KOPT-K1 (cell line): ENCODE results near the gene FOXC2.

ENCODE experiments used
- H3K27ac ChIP-seq: fragments of 200-600 bp; sonication (generic); 2 replicates; pipeline ENCODE4 v1.5.1; 2016; ENCODE audit warnings: antibody characterized with exemption, mild to moderate bottlenecking, low read depth, low read length; ENCODE audit not compliant: poor library complexity, severe bottlenecking
- H3K36me3 ChIP-seq: fragments of 200-600 bp; sonication (generic); 2 replicates; pipeline ENCODE4 v1.5.1; 2017; ENCODE audit warnings: antibody characterized with exemption, mild to moderate bottlenecking, low read length, moderate library complexity; ENCODE audit not compliant: insufficient read depth
- H3K9me3 ChIP-seq: fragments of 200-600 bp; sonication (generic); 2 replicates; pipeline ENCODE4 v1.5.1; 2017; ENCODE audit warnings: antibody characterized with exemption, low read length, mild to moderate bottlenecking; ENCODE audit not compliant: insufficient read depth, poor library complexity, severe bottlenecking

Gene FOXC2

GRCh38 chr16:86558355-86559193 is 8.1 kb upstream of the FOXC2 start:
- Histone ChIP-seq H3K36me3 (no peaks in the 10 kb centered on the region), H3K27ac (no peak overlapping the region), H3K9me3 (no peaks in the 10 kb centered on the region)

- Histone ChIP-seq H3K9me3 (no peaks in the 10 kb centered on the region), H3K36me3 (no peaks in the 10 kb centered on the region), H3K27ac (no peak overlapping the region)
Measured at GRCh38 chr16:86559802-86560305, 6.8 kb upstream of the FOXC2 start.

- H3K27ac ChIP-seq, result no peak overlapping the region
- no peaks in the 10 kb centered on the region for H3K36me3 ChIP-seq
- H3K9me3 ChIP-seq, result no peaks in the 10 kb centered on the region
Measured at GRCh38 chr16:86562356-86562755, 4.3 kb upstream of the FOXC2 start.

GRCh38 chr16:86563469-86564345 is 2.9 kb upstream of the FOXC2 start:
- H3K36me3 ChIP-seq, result no peaks in the 10 kb centered on the region

GRCh38 chr16:86565181-86565631 is 1.4 kb upstream of the FOXC2 start:
- Histone ChIP-seq H3K36me3 (no peaks in the 10 kb centered on the region), H3K27ac (no peak overlapping the region), H3K9me3 (no peaks in the 10 kb centered on the region)

More at GRCh38 chr16:86563469-86564345, 2.9 kb upstream of the FOXC2 start:
- Histone ChIP-seq H3K27ac (no peak overlapping the region), H3K9me3 (no peaks in the 10 kb centered on the region)

GRCh38 chr16:86565644-86566511 is 751 bp upstream of the FOXC2 start:
- Histone ChIP-seq H3K27ac (no peak overlapping the region), H3K9me3 (no peaks in the 10 kb centered on the region)

GRCh38 chr16:86566966-86567700 is 504 bp downstream of the FOXC2 start:
- Histone ChIP-seq H3K9me3 (no peaks in the 10 kb centered on the region), H3K36me3 (no peaks in the 10 kb centered on the region), H3K27ac (no peak overlapping the region)

More at GRCh38 chr16:86565644-86566511, 751 bp upstream of the FOXC2 start:
- no peaks in the 10 kb centered on the region for H3K36me3 ChIP-seq

- no peaks in the 10 kb centered on the region for H3K36me3 ChIP-seq
- H3K27ac ChIP-seq, result no peak overlapping the region
- no peaks in the 10 kb centered on the region for H3K9me3 ChIP-seq
Measured at GRCh38 chr16:86567701-86568581, 1.3 kb downstream of the FOXC2 start.

GRCh38 chr16:86568677-86569623 is 2.3 kb downstream of the FOXC2 start:
- Histone ChIP-seq H3K36me3 (no peaks in the 10 kb centered on the region), H3K9me3 (no peaks in the 10 kb centered on the region), H3K27ac (no peak overlapping the region)

- Histone ChIP-seq H3K9me3 (no peaks in the 10 kb centered on the region), H3K36me3 (no peaks in the 10 kb centered on the region), H3K27ac (no peak overlapping the region)
Measured at GRCh38 chr16:86569701-86570447, 3.2 kb downstream of the FOXC2 start.

- Histone ChIP-seq H3K27ac (no peak overlapping the region), H3K36me3 (no peaks in the 10 kb centered on the region), H3K9me3 (no peaks in the 10 kb centered on the region)
Measured at GRCh38 chr16:86570558-86571529, 4.2 kb downstream of the FOXC2 start.
